GM18502 (cell line): ENCODE measurements around the gene DNAJC11.

ENCODE experiments used
- ATAC-seq: cut with Tn5 transposase; IDR thresholded peaks from one replicate; pipeline ENCODE4 v1.9.1; 2021; ENCODE audit warnings: mild to moderate bottlenecking; ENCODE audit not compliant: unreplicated experiment, poor library complexity

Gene DNAJC11

DNA sequence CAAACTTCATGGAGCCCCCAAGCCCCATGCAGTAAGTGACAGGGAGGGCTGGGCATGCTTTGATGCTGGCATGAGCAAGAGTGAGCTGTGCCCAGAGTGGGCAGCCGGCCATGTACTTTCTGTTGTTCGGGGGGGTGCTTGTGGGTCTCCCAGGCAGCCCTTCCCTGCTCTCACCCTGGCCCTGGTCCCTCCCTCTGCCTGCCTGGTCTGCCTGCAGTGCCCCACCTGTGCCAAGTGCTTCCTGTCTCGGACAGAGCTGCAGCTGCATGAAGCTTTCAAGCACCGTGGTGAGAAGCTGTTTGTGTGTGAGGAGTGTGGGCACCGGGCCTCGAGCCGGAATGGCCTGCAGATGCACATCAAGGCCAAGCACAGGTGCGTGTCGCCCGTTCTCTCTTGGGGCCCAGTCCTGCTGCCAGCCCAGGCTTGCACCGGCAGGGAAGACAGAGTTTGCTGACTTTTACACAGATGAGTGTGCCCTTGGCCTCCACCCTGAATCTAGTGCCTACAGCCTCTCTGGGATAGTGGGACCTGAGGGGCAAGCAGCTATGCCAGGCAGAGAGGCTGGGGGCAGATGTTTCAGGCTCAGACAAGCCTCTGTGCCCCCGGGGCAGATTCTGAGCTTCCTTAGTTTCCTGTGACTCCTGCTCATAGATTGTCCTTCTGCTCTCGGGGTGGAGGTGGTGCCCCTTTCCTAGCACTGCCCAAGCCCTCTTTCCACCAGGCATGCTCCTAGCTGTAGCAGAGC, 114.2 kb downstream of the DNAJC11 start:
- ATAC-seq, result no peak

DNA sequence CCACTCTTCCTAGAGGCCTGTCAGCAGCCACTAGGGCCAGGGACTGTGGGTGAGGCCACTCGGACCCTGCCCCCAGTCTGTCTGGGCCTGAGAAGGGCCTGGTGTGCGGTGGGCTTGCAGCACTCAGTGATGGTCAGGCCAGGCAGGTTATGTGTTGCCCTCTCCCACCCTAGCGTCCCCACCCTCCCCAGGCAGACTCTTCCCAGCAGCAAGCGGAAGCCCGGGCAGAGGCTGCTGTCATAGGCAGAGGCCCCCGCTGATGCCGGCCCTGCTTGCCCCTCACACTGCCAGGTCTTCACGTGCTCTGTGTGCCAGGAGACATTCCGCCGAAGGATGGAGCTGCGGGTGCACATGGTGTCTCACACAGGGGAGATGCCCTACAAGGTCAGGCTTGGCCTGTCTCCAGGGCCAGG, 115.2 kb downstream of the DNAJC11 start:
- no peak for ATAC-seq

DNA sequence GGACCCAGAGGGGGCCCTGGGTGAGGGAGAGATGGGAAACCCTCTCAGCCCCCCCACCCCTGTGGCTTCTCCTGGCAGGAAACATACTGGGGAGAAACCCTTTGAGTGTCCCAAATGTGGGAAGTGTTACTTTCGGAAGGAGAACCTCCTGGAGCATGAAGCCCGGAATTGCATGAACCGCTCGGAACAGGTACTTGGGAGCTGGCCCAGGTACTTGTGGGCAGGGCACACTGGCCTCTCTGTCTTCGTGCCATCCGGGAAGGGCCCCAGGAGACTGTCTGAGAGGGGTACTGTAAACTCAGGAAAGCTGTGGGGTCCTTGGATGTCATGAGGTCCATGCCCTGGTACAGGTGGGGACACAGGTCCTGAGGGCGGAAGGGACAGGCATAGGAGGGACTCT, 115.8 kb downstream of the DNAJC11 start:
- ATAC-seq, result no peak

DNA sequence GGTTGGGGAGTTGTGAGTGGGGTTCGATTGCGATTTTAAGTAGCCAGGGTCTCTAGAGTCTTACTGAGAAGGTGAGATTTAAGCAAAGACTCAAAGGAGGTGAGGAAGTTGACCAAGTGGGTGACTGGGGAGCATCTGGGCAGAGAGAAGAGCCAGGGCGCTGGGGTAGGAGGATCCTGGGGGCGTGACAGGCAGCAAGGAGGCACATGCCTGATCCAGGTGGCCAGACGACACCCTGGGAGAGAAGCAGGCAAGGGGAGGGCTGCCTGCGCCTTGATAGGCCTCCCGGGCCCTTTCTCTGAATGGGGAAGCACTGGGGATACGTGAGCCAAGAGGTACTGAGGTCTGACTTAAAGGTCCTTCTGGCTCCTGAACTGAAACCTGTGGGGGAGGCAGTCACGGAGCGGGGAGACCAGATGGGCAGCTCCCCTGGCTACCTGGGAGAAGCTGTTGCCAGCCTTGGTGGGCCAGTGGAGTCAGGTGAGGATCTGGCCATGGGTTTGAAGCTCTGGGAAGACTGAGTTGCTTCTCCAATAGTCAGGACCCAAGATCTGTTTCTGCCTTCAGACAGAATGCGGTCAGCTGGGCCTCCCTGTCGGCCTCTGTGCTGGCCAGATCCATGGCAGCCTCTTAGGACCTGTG, 116.4 kb downstream of the DNAJC11 start:
- ATAC-seq, result no peak
